Endothelial cell (in vitro differentiated cells): ENCODE measurements around the gene ITGBL1. TPM values are rescaled to one million over a fixed set of nuclear protein-coding genes. Genes with fewer than 3 reads are reported as not detected.

Source experiments
- DNase-seq: peaks from one replicate; pipeline ENCODE4 v3.0.0; 2021; ENCODE audit warnings: low spot score
- H3K27ac Mint-ChIP-seq: one replicate; pipeline ENCODE4 v1.8.0; 2021; ENCODE audit warnings: mixed read lengths, inconsistent platforms; ENCODE audit not compliant: unreplicated experiment
- H3K27me3 Mint-ChIP-seq: one replicate; pipeline ENCODE4 v1.8.0; 2021; ENCODE audit warnings: mild to moderate bottlenecking, moderate library complexity, mixed read lengths, inconsistent platforms; ENCODE audit not compliant: unreplicated experiment
- H3K36me3 Mint-ChIP-seq: one replicate; pipeline ENCODE4 v1.8.0; 2021; ENCODE audit warnings: mild to moderate bottlenecking, low read depth, mixed read lengths, inconsistent platforms; ENCODE audit not compliant: unreplicated experiment
- H3K4me1 Mint-ChIP-seq: one replicate; pipeline ENCODE4 v1.8.0; 2021; ENCODE audit warnings: mild to moderate bottlenecking, mixed read lengths, inconsistent platforms; ENCODE audit not compliant: unreplicated experiment
- H3K4me3 Mint-ChIP-seq: one replicate; pipeline ENCODE4 v1.8.0; 2021; ENCODE audit warnings: mild to moderate bottlenecking, mixed read lengths, inconsistent platforms; ENCODE audit not compliant: unreplicated experiment
- H3K9me3 Mint-ChIP-seq: one replicate; pipeline ENCODE4 v1.8.0; 2021; ENCODE audit warnings: mixed read lengths, inconsistent platforms; ENCODE audit not compliant: unreplicated experiment
- total RNA-seq: library from RNA; stranded (reverse); fragmentation: NEBNext Ultra II Directional; extraction: Animal tissue kit (Norgen Biotek cat#: 25700); gene quantifications from one replicate; pipeline ENCODE4 v1.2.1, GENCODE V29; 2021; ENCODE audit not compliant: unreplicated experiment
- TF ChIP-seq, protein P1 (sequence below): fragments of 200-600 bp; sonication (generic); IDR thresholded peaks from one replicate; pipeline ENCODE4 v1.5.0; 2021; ENCODE audit warnings: antibody characterized with exemption; ENCODE audit not compliant: unreplicated experiment

The ITGBL1 gene
- total RNA-seq, 1 donor from 2014 or later, result not detected

DNA sequence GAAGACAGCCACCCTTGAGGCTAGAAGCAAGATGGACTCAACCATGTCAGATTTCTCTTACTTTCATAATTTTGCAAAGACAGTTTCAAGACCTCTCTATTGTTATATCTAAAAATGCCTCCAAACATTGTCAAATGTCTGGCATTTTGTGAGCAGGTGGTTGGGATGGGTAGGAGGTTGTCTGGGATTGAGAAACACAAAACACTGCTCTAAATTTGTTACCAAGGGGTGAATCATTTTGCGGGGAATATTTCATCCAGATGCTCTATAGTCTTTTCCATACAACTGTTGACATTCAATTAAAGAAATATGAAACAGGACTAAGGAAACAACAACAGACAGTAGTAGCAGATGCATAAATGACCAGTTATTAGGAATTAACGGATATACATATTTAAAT, 208.2 kb downstream of the ITGBL1 start:
- TF ChIP-seq, protein P1, sequence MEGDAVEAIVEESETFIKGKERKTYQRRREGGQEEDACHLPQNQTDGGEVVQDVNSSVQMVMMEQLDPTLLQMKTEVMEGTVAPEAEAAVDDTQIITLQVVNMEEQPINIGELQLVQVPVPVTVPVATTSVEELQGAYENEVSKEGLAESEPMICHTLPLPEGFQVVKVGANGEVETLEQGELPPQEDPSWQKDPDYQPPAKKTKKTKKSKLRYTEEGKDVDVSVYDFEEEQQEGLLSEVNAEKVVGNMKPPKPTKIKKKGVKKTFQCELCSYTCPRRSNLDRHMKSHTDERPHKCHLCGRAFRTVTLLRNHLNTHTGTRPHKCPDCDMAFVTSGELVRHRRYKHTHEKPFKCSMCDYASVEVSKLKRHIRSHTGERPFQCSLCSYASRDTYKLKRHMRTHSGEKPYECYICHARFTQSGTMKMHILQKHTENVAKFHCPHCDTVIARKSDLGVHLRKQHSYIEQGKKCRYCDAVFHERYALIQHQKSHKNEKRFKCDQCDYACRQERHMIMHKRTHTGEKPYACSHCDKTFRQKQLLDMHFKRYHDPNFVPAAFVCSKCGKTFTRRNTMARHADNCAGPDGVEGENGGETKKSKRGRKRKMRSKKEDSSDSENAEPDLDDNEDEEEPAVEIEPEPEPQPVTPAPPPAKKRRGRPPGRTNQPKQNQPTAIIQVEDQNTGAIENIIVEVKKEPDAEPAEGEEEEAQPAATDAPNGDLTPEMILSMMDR, result no peak
- no peaks in the 10 kb centered on the region for H3K36me3 Mint-ChIP-seq

DNA sequence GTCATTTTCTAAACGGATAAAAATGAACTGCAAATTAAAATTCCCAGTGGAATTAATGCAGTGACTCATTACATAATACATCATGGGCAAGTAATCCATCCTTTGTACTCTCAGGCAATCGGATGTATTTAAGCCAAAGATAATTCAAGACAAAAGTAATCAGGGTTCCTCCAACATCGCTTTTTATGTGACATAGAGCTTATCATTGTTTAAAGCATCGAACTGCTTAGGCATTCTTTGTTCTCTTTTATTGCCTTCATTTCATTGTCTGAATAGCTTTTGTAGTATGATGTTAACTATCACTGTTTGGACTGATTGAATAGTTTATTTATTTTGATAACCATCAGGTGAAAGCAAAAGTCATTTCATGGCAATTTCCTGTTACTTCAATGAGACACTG, 209.4 kb downstream of the ITGBL1 start:
- Mint-ChIP-seq H3K9me3 (no peaks in the 10 kb centered on the region), H3K4me1 (no peaks in the 10 kb centered on the region), H3K27ac (no peak overlapping the region), H3K27me3 (no peaks in the 10 kb centered on the region), H3K4me3 (no peak overlapping the region), H3K36me3 (no peaks in the 10 kb centered on the region)
- TF ChIP-seq, protein P1, result no peak
- DNase-seq, result no peak

More for the DNA sequence above, 208.2 kb downstream of the ITGBL1 start:
- Mint-ChIP-seq H3K4me3 (no peak overlapping the region), H3K27me3 (no peaks in the 10 kb centered on the region), H3K4me1 (no peaks in the 10 kb centered on the region), H3K9me3 (no peaks in the 10 kb centered on the region), H3K27ac (no peak overlapping the region)
- no peak for DNase-seq

DNA sequence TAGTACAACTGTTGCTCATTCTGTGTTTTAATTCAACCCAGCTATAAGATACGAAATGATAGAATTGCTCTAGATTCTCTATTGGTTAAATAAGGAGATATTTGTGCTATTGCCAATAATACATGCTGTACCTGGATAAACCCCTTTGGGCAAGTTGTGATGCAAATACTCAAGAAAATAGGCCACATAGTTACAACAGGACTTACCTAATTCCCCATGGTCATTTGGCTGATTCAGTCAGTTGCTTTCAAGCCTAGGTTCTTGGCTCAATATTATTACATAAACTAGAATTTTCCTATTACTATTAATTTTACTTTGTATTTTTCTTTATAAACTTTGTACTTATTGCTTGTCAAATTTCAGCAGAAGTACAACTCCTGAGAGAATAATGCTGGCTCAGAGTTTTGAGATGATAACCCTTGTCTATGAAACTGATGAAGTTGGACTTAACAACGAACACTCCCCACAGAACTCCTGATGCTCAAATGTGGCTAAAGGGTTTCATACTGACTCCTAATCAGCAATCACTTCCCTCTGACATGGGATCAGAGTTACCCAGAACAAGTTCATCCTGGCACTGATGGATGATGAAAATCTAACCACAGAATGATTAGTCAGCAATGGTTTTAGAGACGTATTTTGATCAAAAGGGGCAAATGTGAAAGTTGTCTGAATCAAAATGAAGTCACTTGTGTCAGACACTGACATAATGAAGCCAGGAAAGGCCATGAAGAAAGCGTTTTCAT, 221.1 kb downstream of the ITGBL1 start:
- no peaks in the 10 kb centered on the region for H3K4me1 Mint-ChIP-seq
- no peak for DNase-seq
- no peak overlapping the region for H3K4me3 Mint-ChIP-seq
- H3K9me3 Mint-ChIP-seq, result no peaks in the 10 kb centered on the region
- no peak overlapping the region for H3K27ac Mint-ChIP-seq
- TF ChIP-seq, protein P1, result no peak
- no peaks in the 10 kb centered on the region for H3K27me3 Mint-ChIP-seq
- no peaks in the 10 kb centered on the region for H3K36me3 Mint-ChIP-seq

DNA sequence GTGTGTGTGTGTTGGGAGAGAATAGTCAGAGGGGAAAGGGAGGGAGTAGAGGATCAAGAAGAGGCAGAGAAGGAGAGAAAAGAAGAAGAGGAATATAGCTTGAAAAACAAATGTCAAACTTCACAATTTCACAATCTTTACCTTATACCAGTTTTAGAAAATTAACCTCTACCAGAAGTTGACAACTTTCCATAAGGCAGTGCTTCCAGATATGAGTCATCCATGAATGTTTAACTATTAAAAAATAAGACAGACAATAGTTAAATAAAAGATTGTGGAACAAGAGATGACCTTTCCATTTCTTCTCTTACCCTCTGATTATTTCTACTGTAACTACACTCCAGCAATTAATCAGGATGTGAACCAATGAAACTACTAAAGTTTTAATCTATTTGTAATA, 229.4 kb downstream of the ITGBL1 start:
- Mint-ChIP-seq H3K9me3 (no peaks in the 10 kb centered on the region), H3K27me3 (peaks cover 2% of the 10 kb centered on the region), H3K36me3 (no peaks in the 10 kb centered on the region), H3K4me3 (no peak overlapping the region), H3K27ac (no peak overlapping the region), H3K4me1 (no peaks in the 10 kb centered on the region)
- TF ChIP-seq, protein P1, result no peak
- no peak for DNase-seq

DNA sequence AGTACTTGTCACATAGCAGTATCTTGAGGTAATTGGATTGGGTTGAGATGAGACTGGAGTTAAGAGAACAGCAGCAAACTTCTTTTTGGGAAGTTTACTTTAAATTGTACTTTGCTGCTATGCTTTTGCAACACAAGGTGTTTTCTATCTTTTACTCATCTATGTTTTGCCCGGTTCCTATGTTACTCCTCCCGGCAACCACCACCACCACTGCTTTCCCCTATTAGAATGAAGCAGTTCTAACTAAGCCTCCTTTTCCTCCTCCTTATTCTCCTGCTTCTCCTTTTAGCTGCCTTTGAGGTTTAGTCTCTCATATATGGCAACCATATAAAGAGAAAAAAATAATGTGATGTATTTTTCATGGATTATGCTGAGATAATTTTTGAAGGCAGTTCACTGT, 233.5 kb downstream of the ITGBL1 start:
- no peak for DNase-seq
- Mint-ChIP-seq H3K27me3 (peaks cover 1% of the 10 kb centered on the region), H3K4me1 (no peaks in the 10 kb centered on the region), H3K9me3 (no peaks in the 10 kb centered on the region), H3K36me3 (no peaks in the 10 kb centered on the region), H3K4me3 (no peak overlapping the region), H3K27ac (no peak overlapping the region)
- TF ChIP-seq, protein P1, result no peak
